ENCODE data around the gene BCDIN3D.

GRCh38 chr12:49878021-49878420 lies 35.1 kb upstream of the BCDIN3D start:
- no peak for TF ChIP-seq CTCF (IDR thresholded peaks at IDR 0.05; ENCODE audit: low read length)
- no peak for TF ChIP-seq EZH2 (IDR thresholded peaks at IDR 0.05; ENCODE audit: borderline replicate concordance, low read length)

Data from OCI-LY1 (cell line).